ENCODE data around the gene STK16. TPM values are rescaled to one million over a fixed set of nuclear protein-coding genes. Genes with fewer than 3 reads are reported as not detected.

Gene STK16
- total and polyA plus RNA-seq, 10 donors = 17.0 to 47.6 (median 29.5) TPM

DNA sequence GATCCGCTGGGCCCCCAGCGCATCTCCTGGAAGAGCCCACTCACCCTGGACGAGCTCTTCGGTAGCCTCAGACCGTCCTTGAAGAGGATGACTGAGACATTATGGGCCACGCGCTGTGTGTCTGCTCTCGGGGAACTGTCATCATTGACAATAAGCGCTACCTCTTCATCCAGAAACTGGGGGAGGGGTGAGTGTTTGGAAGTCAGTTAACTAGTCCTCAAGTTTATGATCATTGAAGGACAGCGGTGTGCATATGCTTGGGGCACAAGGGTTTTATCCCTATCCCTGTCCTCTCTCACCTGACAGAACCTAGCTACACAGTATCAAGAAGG is 586 bp downstream of the STK16 start:
- Histone ChIP-seq H3K27ac (peak overlapping the region; percentile 94 to 99 (median 97)), H3K27me3 (replicated peaks in 1 of 7) (no peaks in the 10 kb centered on the region), H3K4me3 (peak overlapping the region; percentile 69 to 88 (median 76)), H3K9me3 (no peaks in the 10 kb centered on the region), H3K4me1 (peaks cover 47 to 79% (median 66%) of the 10 kb centered on the region in 6 donors), H3K36me3 (peaks cover 0 to 39% (median 14%) of the 10 kb centered on the region in 6 donors)
- TF ChIP-seq, protein P1, sequence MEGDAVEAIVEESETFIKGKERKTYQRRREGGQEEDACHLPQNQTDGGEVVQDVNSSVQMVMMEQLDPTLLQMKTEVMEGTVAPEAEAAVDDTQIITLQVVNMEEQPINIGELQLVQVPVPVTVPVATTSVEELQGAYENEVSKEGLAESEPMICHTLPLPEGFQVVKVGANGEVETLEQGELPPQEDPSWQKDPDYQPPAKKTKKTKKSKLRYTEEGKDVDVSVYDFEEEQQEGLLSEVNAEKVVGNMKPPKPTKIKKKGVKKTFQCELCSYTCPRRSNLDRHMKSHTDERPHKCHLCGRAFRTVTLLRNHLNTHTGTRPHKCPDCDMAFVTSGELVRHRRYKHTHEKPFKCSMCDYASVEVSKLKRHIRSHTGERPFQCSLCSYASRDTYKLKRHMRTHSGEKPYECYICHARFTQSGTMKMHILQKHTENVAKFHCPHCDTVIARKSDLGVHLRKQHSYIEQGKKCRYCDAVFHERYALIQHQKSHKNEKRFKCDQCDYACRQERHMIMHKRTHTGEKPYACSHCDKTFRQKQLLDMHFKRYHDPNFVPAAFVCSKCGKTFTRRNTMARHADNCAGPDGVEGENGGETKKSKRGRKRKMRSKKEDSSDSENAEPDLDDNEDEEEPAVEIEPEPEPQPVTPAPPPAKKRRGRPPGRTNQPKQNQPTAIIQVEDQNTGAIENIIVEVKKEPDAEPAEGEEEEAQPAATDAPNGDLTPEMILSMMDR (IDR thresholded peaks at IDR 0.05 in 8 of 11, conservative IDR thresholded peaks at IDR 0.05 in 3 of 11) = peak in 1 of 11 experiments; percentile 5
- TF ChIP-seq POLR2AphosphoS5 (IDR thresholded peaks at IDR 0.05) (no peak), POLR2A (IDR thresholded peaks at IDR 0.05) (no peak)
- WGBS, 5 donors = 15 to 24% (median 21%) methylated on average over 10 of the region's 10 CpGs
- DNase-seq = no peak
- intact Hi-C loops (cut with DNase I; ENCODE audit: low total_unique reads) = no loop called here

DNA sequence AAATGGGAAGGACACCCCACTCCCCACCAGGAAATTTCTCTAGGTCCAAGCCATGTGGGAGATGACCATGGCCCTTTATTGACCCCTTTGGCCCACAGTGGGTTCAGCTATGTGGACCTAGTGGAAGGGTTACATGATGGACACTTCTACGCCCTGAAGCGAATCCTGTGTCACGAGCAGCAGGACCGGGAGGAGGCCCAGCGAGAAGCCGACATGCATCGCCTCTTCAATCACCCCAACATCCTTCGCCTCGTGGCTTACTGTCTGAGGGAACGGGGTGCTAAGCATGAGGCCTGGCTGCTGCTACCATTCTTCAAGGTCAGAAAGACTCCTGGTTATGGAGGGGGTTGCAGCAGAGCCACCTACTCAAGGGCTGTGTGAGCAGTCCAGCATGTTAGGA is 1.3 kb downstream of the STK16 start:
- Histone ChIP-seq H3K27me3 (replicated peaks in 1 of 7) (no peaks in the 10 kb centered on the region), H3K4me1 (peaks cover 48 to 86% (median 73%) of the 10 kb centered on the region in 6 donors), H3K36me3 (peaks cover 0 to 46% (median 21%) of the 10 kb centered on the region in 6 donors), H3K9me3 (no peaks in the 10 kb centered on the region), H3K27ac (peak overlapping the region; percentile 73 to 99 (median 94)), H3K4me3 (peak overlapping the region in 2 of 8 donors; percentile 71 to 78)
- no peak for DNase-seq
- intact Hi-C loops (cut with DNase I; ENCODE audit: low total_unique reads) = no loop called here
- 93 to 96% (median 94%) methylated on average over 3 to 10 of the region's 10 CpGs for WGBS, 5 donors
- TF ChIP-seq, protein P1 (IDR thresholded peaks at IDR 0.05 in 8 of 11, conservative IDR thresholded peaks at IDR 0.05 in 3 of 11) = no peak
- no peak for TF ChIP-seq POLR2A (IDR thresholded peaks at IDR 0.05)
- no peak for TF ChIP-seq POLR2AphosphoS5 (IDR thresholded peaks at IDR 0.05)

DNA sequence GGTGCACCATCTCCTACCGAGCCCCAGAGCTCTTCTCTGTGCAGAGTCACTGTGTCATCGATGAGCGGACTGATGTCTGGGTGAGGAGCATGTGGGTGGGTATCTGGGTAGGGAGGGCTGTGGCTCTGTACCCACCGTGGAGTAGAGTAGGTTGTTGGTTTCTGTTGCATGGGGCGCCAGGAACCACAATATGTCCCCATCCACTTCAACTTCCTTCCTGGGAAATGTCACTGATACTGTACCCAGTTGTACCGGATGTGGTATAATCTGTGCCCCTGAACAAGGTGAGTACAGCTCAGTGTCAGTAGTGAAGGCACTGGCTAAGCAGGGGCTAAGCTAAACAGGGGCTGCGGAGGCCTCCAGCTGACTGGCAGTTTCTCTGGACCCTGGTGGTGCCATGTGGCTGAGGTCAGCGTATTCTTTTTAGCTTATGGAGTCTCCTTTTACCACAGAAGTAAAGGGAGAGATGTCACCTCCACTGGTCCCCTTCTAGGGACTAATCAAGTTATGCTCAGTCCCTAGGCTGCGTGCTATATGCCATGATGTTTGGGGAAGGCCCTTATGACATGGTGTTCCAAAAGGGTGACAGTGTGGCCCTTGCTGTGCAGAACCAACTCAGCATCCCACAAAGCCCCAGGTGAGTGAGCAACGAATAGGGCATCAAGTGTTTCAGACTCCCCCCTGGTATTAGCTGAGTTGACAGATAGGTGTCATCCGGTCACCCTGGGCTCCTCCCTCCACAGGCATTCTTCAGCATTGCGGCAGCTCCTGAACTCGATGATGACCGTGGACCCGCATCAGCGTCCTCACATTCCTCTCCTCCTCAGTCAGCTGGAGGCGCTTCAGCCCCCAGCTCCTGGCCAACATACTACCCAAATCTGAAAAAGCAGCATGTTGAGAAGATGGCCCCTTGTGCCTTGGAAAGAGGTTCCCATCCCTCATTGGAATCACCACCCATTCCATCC is 2.7 kb downstream of the STK16 start:
- WGBS, 5 donors = 58 to 70% (median 60%) methylated on average over 15 to 17 of the region's 17 CpGs
- DNase-seq = peak; percentile 85
- TF ChIP-seq POLR2A (IDR thresholded peaks at IDR 0.05) (peak in 1 of 3 donors; percentile 27), POLR2AphosphoS5 (IDR thresholded peaks at IDR 0.05) (peak; percentile 21 to 96 (median 73))
- TF ChIP-seq, protein P1 (IDR thresholded peaks at IDR 0.05 in 8 of 11, conservative IDR thresholded peaks at IDR 0.05 in 3 of 11) = no peak
- no peaks in the 10 kb centered on the region for H3K27me3 ChIP-seq (replicated peaks in 1 of 7)
- peak overlapping the region; percentile 73 to 99 (median 94) for H3K27ac ChIP-seq
- H3K9me3 ChIP-seq = no peaks in the 10 kb centered on the region
- peak overlapping the region in 7 of 8 donors; percentile 9 to 94 (median 29) for H3K4me3 ChIP-seq
- H3K4me1 ChIP-seq = peaks cover 55 to 96% (median 84%) of the 10 kb centered on the region in 6 donors
- intact Hi-C loops (cut with DNase I; ENCODE audit: low total_unique reads) = no loop called here
- H3K36me3 ChIP-seq = peaks cover 0 to 53% (median 23%) of the 10 kb centered on the region in 6 donors

DNA sequence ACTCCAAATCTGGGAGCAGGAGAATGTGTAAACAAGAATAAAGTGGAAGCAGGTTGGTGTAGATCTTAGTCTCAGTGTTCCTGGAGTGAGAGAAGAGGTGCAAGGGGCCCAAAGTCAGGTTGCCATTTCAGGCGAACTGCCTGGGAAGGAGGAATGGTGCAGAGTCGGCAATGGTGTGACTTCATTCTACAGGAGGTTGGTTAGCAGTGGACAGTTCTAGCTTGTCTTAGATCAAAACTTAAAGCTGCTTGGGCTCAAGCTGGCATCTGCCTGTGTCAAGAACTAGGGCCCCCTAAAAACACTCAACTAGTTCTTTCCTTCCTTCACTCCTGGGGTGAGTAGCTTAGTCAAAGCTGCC is 3.5 kb downstream of the STK16 start:
- DNase-seq = no peak
- WGBS, 5 donors = 59 to 92% (median 70%) methylated on average over 2 of the region's 2 CpGs
- Histone ChIP-seq H3K27ac (peak overlapping the region; percentile 73 to 99 (median 94)), H3K9me3 (no peaks in the 10 kb centered on the region), H3K4me3 (peak overlapping the region; percentile 2 to 94 (median 33)), H3K27me3 (replicated peaks in 1 of 7) (peaks cover 0 to 3% (median 0%) of the 10 kb centered on the region in 7 donors), H3K4me1 (peaks cover 55 to 97% (median 85%) of the 10 kb centered on the region in 6 donors), H3K36me3 (peaks cover 0 to 53% (median 23%) of the 10 kb centered on the region in 6 donors)
- TF ChIP-seq POLR2AphosphoS5 (IDR thresholded peaks at IDR 0.05) = no peak
- TF ChIP-seq POLR2A (IDR thresholded peaks at IDR 0.05) = no peak
- TF ChIP-seq, protein P1 (IDR thresholded peaks at IDR 0.05 in 8 of 11, conservative IDR thresholded peaks at IDR 0.05 in 3 of 11) = no peak
- intact Hi-C loops (cut with DNase I; ENCODE audit: low total_unique reads) = no loop called here
